Peyer's patch (tissue), 4 donors: ENCODE results near the gene ACTN4.
"Not testable (repeated sequence)": the region's sequence is repeated elsewhere in the genome, so short reads cannot be mapped to it uniquely, and the experiment has no call there.

ENCODE experiments used
- CTCF ChIP-seq, 6 experiments: fragments of 450-650 bp in 4 of 6; fragments of 200-600 bp in 2 of 6; sonication (generic) in 1 of 6; IDR thresholded peaks; one replicate each; pipeline ENCODE4 v1.5.1; 2017 to 2019; ENCODE audit warnings: antibody characterized with exemption in 6 of 6, mild to moderate bottlenecking in 3 of 6, moderate library complexity in 1 of 6
- POLR2A ChIP-seq, 2 donors: fragments of 450-650 bp; IDR thresholded peaks; one replicate each; pipeline ENCODE4 v1.5.1; 2017; ENCODE audit warnings: antibody characterized with exemption in 2 of 2, mild to moderate bottlenecking in 2 of 2, moderate library complexity in 2 of 2

- TF ChIP-seq CTCF, POLR2A (IDR thresholded peaks at IDR 0.05): not testable (repeated sequence)
Observed at GRCh38 chr19:38754196-38754595, 106.7 kb downstream of the ACTN4 start.
